ENCODE data around the gene SLC24A3.

Gene SLC24A3

DNA sequence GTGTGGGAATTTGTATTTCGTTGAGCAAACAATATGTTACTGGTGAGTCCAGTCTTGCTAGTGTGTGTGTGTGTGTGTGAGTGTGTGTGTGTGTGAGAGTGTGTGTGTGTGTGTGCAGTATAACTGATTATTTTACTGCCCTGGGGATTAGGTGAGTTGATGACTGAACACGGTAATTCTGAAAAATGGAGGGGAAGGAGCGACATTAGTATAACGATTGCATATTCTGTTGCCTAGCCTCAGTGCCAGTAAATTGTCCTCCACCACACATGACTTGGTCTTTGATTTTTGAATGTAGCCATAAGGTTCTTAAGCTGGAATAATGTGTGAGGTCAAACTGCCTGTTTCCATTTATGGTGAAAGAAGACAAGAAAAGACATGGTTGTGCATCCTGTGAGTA, 121.1 kb downstream of the SLC24A3 start:
- Histone ChIP-seq H3K27me3 (replicated peaks; ENCODE audit: control insufficient read depth, insufficient read depth, low read length, poor library complexity, severe bottlenecking) (no peaks in the 10 kb centered on the region), H3K4me1 (ENCODE audit: control insufficient read depth, insufficient read depth, low read length, poor library complexity, severe bottlenecking) (no peaks in the 10 kb centered on the region), H3K4me3 (ENCODE audit: insufficient read depth, low read depth, low read length, poor library complexity, severe bottlenecking) (no peak overlapping the region), H3K27ac (ENCODE audit: insufficient read depth, low read length, poor library complexity, severe bottlenecking) (no peak overlapping the region), H3K36me3 (ENCODE audit: control insufficient read depth, insufficient read depth, low read length) (no peaks in the 10 kb centered on the region), H3K9me3 (ENCODE audit: control insufficient read depth, low read length) (no peaks in the 10 kb centered on the region)
- DNase-seq: no peak

DNA sequence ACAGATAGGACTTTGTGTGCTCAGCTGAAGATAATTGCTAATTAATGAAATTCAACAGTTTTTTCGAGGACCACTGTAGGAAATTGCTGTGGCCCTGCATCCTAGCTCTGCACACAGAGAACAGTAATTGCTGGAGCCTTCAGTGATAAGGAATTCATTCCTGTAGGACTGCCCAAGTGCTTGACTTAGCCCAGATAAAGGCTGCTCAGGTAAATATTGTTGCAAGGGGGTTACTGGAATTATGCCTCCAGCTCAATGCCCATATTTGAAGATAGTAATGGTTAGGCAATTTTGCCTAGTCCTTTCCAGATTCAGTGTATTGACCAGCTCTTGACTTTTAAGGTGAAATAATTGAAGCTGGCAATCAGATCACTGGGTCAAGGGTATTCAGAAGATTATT, 122.9 kb downstream of the SLC24A3 start:
- Histone ChIP-seq H3K27ac (ENCODE audit: insufficient read depth, low read length, poor library complexity, severe bottlenecking) (no peak overlapping the region), H3K4me3 (ENCODE audit: insufficient read depth, low read depth, low read length, poor library complexity, severe bottlenecking) (no peak overlapping the region), H3K27me3 (replicated peaks; ENCODE audit: control insufficient read depth, insufficient read depth, low read length, poor library complexity, severe bottlenecking) (no peaks in the 10 kb centered on the region), H3K9me3 (ENCODE audit: control insufficient read depth, low read length) (no peaks in the 10 kb centered on the region), H3K4me1 (ENCODE audit: control insufficient read depth, insufficient read depth, low read length, poor library complexity, severe bottlenecking) (no peaks in the 10 kb centered on the region), H3K36me3 (ENCODE audit: control insufficient read depth, insufficient read depth, low read length) (no peaks in the 10 kb centered on the region)
- DNase-seq: no peak

DNA sequence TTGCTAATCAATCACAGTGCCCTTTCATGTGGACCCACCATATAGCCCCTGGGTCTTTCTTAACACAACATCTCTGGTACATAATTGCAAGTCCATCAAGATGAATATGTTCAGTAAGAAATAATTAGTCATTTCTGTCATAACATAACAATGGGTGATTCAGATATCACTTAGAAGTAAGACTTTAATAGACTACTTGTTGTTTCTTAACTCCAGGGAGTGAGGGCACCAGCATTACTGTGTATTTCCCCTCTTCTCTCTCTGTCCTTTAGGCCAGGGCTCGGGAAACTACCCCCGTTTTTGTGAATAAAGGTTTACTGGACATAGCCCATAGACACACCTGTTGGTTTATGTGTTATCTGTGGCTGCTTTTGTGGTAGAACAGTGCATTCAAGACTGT, 123.5 kb downstream of the SLC24A3 start:
- Histone ChIP-seq H3K4me3 (ENCODE audit: insufficient read depth, low read depth, low read length, poor library complexity, severe bottlenecking) (no peak overlapping the region), H3K27ac (ENCODE audit: insufficient read depth, low read length, poor library complexity, severe bottlenecking) (no peak overlapping the region), H3K4me1 (ENCODE audit: control insufficient read depth, insufficient read depth, low read length, poor library complexity, severe bottlenecking) (no peaks in the 10 kb centered on the region), H3K9me3 (ENCODE audit: control insufficient read depth, low read length) (no peaks in the 10 kb centered on the region), H3K27me3 (replicated peaks; ENCODE audit: control insufficient read depth, insufficient read depth, low read length, poor library complexity, severe bottlenecking) (no peaks in the 10 kb centered on the region), H3K36me3 (ENCODE audit: control insufficient read depth, insufficient read depth, low read length) (no peaks in the 10 kb centered on the region)
- no peak for DNase-seq

DNA sequence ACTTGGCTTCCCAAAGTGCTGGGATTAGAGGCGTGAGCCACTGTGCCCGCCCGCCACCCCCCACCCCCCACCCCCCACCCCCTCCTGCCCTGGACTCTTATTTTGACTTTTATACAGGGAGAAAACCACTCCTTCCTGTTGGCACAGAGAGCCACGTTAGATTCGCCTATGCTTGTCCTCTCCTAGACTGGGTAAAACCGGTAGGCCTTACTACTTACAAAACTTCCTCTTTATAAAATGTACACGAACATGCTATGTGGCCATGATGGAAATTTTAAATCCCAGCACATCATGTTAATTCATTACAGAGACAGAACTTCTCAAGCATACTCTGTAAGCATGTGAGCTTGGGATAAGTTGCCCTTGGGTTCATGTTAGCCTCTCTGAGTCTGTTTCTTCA, 124.2 kb downstream of the SLC24A3 start:
- no peaks in the 10 kb centered on the region for H3K27me3 ChIP-seq (replicated peaks; ENCODE audit: control insufficient read depth, insufficient read depth, low read length, poor library complexity, severe bottlenecking)
- no peaks in the 10 kb centered on the region for H3K4me1 ChIP-seq (ENCODE audit: control insufficient read depth, insufficient read depth, low read length, poor library complexity, severe bottlenecking)
- DNase-seq: no peak
- no peaks in the 10 kb centered on the region for H3K36me3 ChIP-seq (ENCODE audit: control insufficient read depth, insufficient read depth, low read length)
- no peaks in the 10 kb centered on the region for H3K9me3 ChIP-seq (ENCODE audit: control insufficient read depth, low read length)
- H3K27ac ChIP-seq (ENCODE audit: insufficient read depth, low read length, poor library complexity, severe bottlenecking): no peak overlapping the region
- no peak overlapping the region for H3K4me3 ChIP-seq (ENCODE audit: insufficient read depth, low read depth, low read length, poor library complexity, severe bottlenecking)

DNA sequence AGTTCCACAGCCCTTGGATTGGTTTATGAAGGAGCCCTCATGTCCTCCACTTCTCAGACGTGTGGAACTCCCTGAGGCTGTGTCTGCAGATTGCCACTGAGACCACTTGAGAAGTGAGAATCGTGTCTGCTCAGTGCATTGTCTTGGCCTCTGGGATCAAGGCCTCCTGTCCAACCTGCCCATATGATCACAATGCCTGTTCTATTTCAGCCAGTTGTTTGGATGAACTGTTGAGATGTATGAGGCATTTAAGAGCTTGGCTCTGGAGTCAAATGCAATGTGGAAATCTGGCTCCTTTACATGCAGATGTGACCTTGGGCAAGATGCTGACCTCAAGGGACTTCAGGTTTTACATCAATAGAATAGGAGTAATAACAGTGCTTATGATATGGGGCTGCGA, 125.9 kb downstream of the SLC24A3 start:
- Histone ChIP-seq H3K27me3 (replicated peaks; ENCODE audit: control insufficient read depth, insufficient read depth, low read length, poor library complexity, severe bottlenecking) (no peaks in the 10 kb centered on the region), H3K9me3 (ENCODE audit: control insufficient read depth, low read length) (no peaks in the 10 kb centered on the region), H3K36me3 (ENCODE audit: control insufficient read depth, insufficient read depth, low read length) (no peaks in the 10 kb centered on the region), H3K27ac (ENCODE audit: insufficient read depth, low read length, poor library complexity, severe bottlenecking) (no peak overlapping the region), H3K4me3 (ENCODE audit: insufficient read depth, low read depth, low read length, poor library complexity, severe bottlenecking) (no peak overlapping the region), H3K4me1 (ENCODE audit: control insufficient read depth, insufficient read depth, low read length, poor library complexity, severe bottlenecking) (no peaks in the 10 kb centered on the region)
- no peak for DNase-seq

DNA sequence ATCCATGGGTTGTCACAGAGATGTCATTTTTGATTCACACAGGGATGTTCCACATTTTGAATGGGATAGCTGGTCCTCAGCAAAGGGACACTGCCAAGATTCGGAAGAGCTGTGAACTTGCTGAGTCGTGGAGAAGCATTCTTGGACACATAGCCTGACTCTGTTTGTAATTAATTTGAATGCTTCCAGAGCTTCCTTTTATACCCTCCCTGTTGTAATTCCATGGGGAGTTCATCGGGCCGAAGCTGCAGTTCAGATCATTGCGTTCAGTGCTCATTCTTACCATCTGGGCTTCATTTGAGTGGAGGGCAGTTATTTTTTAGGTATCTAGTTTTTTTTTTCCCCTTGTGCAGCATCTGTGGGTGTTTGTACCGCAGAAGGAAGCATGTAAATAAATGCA, 126.5 kb downstream of the SLC24A3 start:
- Histone ChIP-seq H3K9me3 (ENCODE audit: control insufficient read depth, low read length) (no peaks in the 10 kb centered on the region), H3K27ac (ENCODE audit: insufficient read depth, low read length, poor library complexity, severe bottlenecking) (no peak overlapping the region), H3K4me3 (ENCODE audit: insufficient read depth, low read depth, low read length, poor library complexity, severe bottlenecking) (no peak overlapping the region), H3K36me3 (ENCODE audit: control insufficient read depth, insufficient read depth, low read length) (no peaks in the 10 kb centered on the region), H3K4me1 (ENCODE audit: control insufficient read depth, insufficient read depth, low read length, poor library complexity, severe bottlenecking) (no peaks in the 10 kb centered on the region), H3K27me3 (replicated peaks; ENCODE audit: control insufficient read depth, insufficient read depth, low read length, poor library complexity, severe bottlenecking) (no peaks in the 10 kb centered on the region)
- DNase-seq: no peak

DNA sequence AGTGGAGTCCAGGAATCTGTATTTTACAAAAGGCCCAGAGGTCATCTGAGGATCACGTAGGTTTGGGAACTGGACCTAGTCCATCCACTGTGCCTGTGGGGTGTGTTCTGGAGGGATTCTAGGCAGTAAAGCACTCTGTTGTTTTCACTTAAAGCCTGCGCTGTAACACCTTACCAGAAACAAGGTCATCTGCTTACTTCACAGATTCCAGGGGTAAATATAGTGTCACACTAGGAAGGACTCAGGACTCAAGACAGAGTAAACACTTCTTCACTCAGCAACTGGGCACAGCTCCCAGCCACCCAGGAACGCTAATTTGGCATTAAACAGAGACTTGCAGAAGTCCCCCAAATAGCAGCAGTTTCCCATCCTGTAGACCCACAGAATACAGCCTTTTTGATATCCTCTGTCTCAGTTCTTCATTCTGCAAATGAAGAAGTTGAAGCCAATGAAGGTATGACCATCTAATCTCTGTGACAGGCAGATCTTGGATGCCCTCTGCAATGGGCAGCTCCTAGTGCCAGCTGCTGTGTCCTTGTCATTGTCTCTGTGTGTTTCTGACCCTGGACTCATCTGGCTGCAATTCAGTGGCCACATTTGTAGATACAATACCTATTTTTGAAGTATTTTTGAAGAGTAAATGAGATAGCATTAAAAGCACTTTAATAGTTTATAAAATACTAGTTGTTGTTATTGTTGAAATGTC, 129.1 kb downstream of the SLC24A3 start:
- no peak for DNase-seq
- Histone ChIP-seq H3K4me3 (ENCODE audit: insufficient read depth, low read depth, low read length, poor library complexity, severe bottlenecking) (no peak overlapping the region), H3K36me3 (ENCODE audit: control insufficient read depth, insufficient read depth, low read length) (no peaks in the 10 kb centered on the region), H3K9me3 (ENCODE audit: control insufficient read depth, low read length) (no peaks in the 10 kb centered on the region), H3K27ac (ENCODE audit: insufficient read depth, low read length, poor library complexity, severe bottlenecking) (no peak overlapping the region), H3K27me3 (replicated peaks; ENCODE audit: control insufficient read depth, insufficient read depth, low read length, poor library complexity, severe bottlenecking) (no peaks in the 10 kb centered on the region), H3K4me1 (ENCODE audit: control insufficient read depth, insufficient read depth, low read length, poor library complexity, severe bottlenecking) (no peaks in the 10 kb centered on the region)

DNA sequence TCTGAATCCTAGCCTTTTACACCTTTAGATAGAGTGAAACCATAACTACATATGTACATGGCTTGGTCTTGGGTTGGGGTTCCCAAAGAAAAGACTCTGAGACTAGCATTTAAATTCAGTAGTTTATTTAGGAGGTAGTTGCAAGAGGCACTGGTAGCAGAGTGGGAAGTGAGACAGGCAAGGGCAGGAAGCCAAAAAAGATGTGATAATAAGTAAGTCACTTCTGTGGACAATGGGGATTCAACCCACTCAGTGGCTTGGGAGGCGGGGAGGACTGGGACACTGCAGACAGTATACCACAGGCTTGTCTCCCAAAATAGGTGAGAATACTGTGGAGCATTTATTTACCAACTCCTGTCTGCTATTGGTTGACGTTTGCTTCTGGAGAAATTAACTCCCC, 131.9 kb downstream of the SLC24A3 start:
- no peaks in the 10 kb centered on the region for H3K4me1 ChIP-seq (ENCODE audit: control insufficient read depth, insufficient read depth, low read length, poor library complexity, severe bottlenecking)
- no peak overlapping the region for H3K4me3 ChIP-seq (ENCODE audit: insufficient read depth, low read depth, low read length, poor library complexity, severe bottlenecking)
- H3K27me3 ChIP-seq (replicated peaks; ENCODE audit: control insufficient read depth, insufficient read depth, low read length, poor library complexity, severe bottlenecking): no peaks in the 10 kb centered on the region

DNA sequence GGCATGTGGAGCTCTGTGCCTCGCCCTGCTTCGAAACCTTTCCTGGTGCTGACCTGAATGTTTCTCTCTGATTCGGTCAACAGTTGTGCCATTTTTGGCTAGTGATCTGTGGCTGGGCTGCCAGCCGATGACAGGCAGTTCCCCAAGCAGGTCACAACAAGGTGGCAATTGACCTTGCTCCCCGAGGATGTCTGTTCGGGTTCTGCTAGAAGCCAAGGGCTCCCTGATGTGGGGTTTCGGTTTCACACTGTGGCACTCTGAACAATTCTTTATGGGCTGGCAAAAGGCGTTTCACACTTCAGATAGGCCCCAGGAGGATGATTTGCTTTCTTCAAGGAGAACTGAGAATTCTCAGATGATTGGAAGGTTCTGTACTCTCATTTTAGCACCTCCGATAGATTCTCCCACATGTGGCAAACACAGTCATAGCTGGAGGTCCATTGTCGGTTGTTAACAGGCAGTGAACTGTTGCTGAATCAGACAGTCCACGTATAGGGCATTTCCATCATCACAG, 135.6 kb downstream of the SLC24A3 start:
- H3K4me1 ChIP-seq (ENCODE audit: control insufficient read depth, insufficient read depth, low read length, poor library complexity, severe bottlenecking): no peaks in the 10 kb centered on the region
- no peak for DNase-seq

More for the DNA sequence above, 131.9 kb downstream of the SLC24A3 start:
- no peaks in the 10 kb centered on the region for H3K9me3 ChIP-seq (ENCODE audit: control insufficient read depth, low read length)
- no peak for DNase-seq
- H3K36me3 ChIP-seq (ENCODE audit: control insufficient read depth, insufficient read depth, low read length): no peaks in the 10 kb centered on the region
- H3K27ac ChIP-seq (ENCODE audit: insufficient read depth, low read length, poor library complexity, severe bottlenecking): no peak overlapping the region

DNA sequence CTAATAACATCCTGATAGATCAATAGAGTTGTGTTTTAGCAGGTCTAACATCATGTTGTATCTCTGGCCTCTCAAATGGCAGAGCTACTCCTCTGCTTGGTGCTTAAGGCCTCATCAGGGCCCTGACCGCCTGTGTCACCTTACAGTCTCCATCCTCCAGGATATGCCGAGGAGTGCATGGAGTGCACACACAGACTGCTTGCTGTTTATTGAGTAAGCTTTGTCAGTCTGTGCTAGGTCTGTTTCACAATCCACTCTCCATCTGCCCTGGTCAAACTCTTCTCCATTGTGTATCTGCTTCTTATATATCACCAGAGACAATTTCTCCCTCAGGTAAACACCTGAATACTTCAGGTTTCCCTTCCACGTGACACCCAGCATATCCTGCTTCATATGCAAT, 136.1 kb downstream of the SLC24A3 start:
- no peaks in the 10 kb centered on the region for H3K27me3 ChIP-seq (replicated peaks; ENCODE audit: control insufficient read depth, insufficient read depth, low read length, poor library complexity, severe bottlenecking)
- H3K9me3 ChIP-seq (ENCODE audit: control insufficient read depth, low read length): no peaks in the 10 kb centered on the region
- H3K36me3 ChIP-seq (ENCODE audit: control insufficient read depth, insufficient read depth, low read length): no peaks in the 10 kb centered on the region
- H3K4me1 ChIP-seq (ENCODE audit: control insufficient read depth, insufficient read depth, low read length, poor library complexity, severe bottlenecking): no peaks in the 10 kb centered on the region
- no peak overlapping the region for H3K4me3 ChIP-seq (ENCODE audit: insufficient read depth, low read depth, low read length, poor library complexity, severe bottlenecking)
- no peak for DNase-seq
- no peak overlapping the region for H3K27ac ChIP-seq (ENCODE audit: insufficient read depth, low read length, poor library complexity, severe bottlenecking)

More for the DNA sequence above, 135.6 kb downstream of the SLC24A3 start:
- H3K27me3 ChIP-seq (replicated peaks; ENCODE audit: control insufficient read depth, insufficient read depth, low read length, poor library complexity, severe bottlenecking): no peaks in the 10 kb centered on the region
- no peaks in the 10 kb centered on the region for H3K36me3 ChIP-seq (ENCODE audit: control insufficient read depth, insufficient read depth, low read length)
- no peak overlapping the region for H3K4me3 ChIP-seq (ENCODE audit: insufficient read depth, low read depth, low read length, poor library complexity, severe bottlenecking)
- H3K9me3 ChIP-seq (ENCODE audit: control insufficient read depth, low read length): no peaks in the 10 kb centered on the region
- H3K27ac ChIP-seq (ENCODE audit: insufficient read depth, low read length, poor library complexity, severe bottlenecking): no peak overlapping the region
